Ovary (tissue), 3 donors: ENCODE data around the gene PACSIN3.

Source experiments
- CTCF ChIP-seq, 3 donors: fragments of 450-650 bp in 2 of 3; fragments of 200-600 bp in 1 of 3; IDR thresholded peaks; one replicate each; pipeline versions ENCODE4 v1.5.1 to v1.8.0; 2016 to 2022; ENCODE audit warnings: antibody characterized with exemption in 3 of 3, mild to moderate bottlenecking in 1 of 3
- EP300 ChIP-seq: sonication (generic); formaldehyde crosslinking; IDR thresholded peaks from one replicate; pipeline ENCODE4 v1.6.1; 2017; ENCODE audit warnings: antibody characterized with exemption
- POLR2A ChIP-seq: fragments of 450-650 bp; IDR thresholded peaks from one replicate; pipeline ENCODE4 v1.6.1; 2017; ENCODE audit warnings: antibody characterized with exemption, mild to moderate bottlenecking, moderate library complexity
- donor health status: DM: no; HTN: no; CAD: no.

DNA sequence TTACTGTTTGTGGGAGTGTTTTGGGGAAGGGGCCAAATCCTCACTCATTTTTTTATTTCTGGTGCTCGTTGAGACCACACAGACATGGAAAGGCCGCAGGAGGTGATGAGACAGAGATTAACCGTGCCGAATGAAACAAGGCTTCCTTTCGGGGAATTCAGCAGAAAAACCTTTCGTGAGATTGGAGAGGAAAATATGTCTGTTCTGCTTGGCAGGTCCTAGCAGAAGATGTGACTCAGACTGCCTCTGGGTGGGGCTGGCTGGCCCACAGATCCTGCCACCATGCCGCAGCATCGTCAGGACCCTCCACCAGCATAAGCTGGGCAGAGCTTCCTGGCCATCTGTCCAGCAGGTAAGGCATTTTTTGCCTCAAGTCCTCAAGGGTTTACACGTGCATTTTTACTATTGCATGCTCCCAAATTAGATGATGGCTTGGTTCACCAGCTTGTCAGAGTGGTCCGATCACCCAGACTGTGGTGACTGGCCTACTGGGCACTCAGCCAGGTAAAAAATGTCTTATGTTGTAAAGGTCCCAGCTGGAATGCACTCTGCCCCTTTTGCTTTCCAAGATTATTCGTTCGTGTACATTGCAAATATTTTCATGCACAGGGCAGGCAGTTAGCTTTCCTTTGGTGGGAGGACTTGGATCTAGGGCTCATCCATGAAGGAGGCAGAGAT lies 30.0 kb upstream of the PACSIN3 start:
- TF ChIP-seq CTCF (IDR thresholded peaks at IDR 0.05) = no peak
- TF ChIP-seq POLR2A = no peak
- no peak for TF ChIP-seq EP300
